ENCODE data around the gene TCF12.

TCF12 gene

DNA sequence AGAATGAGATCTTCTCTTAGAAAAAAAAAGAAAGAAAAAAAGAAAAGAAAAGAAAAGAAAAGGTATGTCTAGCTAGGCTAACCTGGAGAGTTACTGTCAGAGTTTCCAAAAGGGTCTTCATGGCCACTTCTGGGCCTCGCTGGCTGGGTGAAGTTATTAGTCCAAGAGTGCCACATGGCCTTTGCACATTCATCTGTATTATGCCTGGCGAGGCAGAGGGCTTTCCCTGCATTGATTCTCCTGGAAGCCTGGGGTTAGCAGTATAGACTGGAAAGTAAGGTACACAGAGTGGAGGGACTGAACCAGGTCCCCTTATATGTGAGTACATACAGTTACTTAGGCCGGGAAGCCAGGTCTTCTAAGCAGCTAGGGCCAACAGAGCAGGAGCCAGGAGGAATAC, 403.0 kb downstream of the TCF12 start:
- H3K4me3 Mint-ChIP-seq: no peak overlapping the region
- H3K4me1 Mint-ChIP-seq: peaks cover 6% of the 10 kb centered on the region
- no peaks in the 10 kb centered on the region for H3K36me3 Mint-ChIP-seq
- H3K9me3 Mint-ChIP-seq: no peaks in the 10 kb centered on the region
- H3K27ac Mint-ChIP-seq: no peak overlapping the region
- ATAC-seq (no peak), DNase-seq (ENCODE audit: low spot score in 2 of 2) (no peak)

DNA sequence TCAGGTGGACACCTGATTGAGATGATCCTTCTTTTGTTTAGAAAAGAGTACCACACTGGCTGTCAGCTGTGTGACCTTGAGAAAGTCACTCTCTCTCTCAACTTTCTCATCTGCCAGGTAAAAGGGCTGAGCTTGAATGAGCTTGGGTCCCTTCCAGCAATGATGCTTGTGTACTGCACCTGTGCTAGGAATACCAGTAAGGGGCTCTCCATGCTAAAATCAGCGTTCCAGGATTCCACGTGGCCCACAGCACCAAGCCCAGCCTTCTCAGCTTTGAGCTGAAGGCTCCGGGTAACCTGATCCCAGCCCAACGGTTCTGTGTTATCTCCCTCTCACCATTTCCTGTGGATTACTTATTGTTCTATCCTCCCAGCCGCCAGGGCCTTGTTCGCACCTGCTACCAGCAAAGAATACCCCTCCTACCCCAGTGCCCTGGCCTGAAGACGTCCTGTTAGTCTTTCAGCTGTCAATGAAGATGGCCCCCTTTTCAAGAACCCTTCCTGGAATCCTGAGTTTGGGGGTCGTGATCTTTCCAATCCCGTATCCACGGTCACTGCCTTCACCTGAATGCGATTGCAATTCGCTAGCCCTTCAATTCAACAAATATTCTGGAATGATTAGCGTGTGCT, 403.6 kb downstream of the TCF12 start:
- DNase-seq (ENCODE audit: low spot score in 2 of 2) (no peak), ATAC-seq (no peak)
- no peaks in the 10 kb centered on the region for H3K36me3 Mint-ChIP-seq
- H3K9me3 Mint-ChIP-seq: no peaks in the 10 kb centered on the region
- H3K4me3 Mint-ChIP-seq: no peak overlapping the region
- H3K4me1 Mint-ChIP-seq: peaks cover 6% of the 10 kb centered on the region
- H3K27ac Mint-ChIP-seq: no peak overlapping the region

- Mint-ChIP-seq H3K9me3 (no peaks in the 10 kb centered on the region), H3K27ac (no peak overlapping the region), H3K36me3 (no peaks in the 10 kb centered on the region), H3K4me3 (no peak overlapping the region), H3K4me1 (peaks cover 6% of the 10 kb centered on the region)
- no peak for ATAC-seq
- no peak for DNase-seq (ENCODE audit: low spot score in 2 of 2)
These were observed 404.3 kb downstream of the TCF12 start for GRCh38 chr15:57322602-57323250.

DNA sequence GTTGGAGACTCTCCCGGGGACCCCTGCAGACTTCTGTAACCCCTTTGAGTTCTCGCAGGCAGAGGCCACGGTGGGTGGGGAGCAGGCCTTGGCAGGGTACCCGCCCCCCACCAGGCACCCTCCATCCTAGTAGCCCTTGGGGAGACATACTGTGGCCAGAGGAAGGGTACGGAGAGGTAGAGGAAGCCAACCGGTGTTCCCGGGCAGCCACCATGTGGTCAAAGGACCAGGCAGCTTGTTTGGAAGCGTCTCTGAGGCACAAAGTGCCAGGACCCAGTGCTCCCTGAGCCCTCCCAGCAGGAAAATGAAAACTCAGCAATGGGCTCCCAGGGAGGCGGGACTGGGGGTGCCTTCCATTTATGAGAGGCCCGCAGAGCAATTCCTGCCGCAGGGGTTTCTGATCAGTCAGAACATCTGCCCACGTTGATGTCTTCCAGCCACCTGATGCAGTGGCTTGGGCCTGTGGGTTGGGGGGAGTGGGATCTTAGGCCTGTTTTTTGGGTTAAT, 404.9 kb downstream of the TCF12 start:
- H3K4me3 Mint-ChIP-seq: no peak overlapping the region
- no peaks in the 10 kb centered on the region for H3K9me3 Mint-ChIP-seq
- H3K27ac Mint-ChIP-seq: no peak overlapping the region
- no peaks in the 10 kb centered on the region for H3K36me3 Mint-ChIP-seq
- peaks cover 6% of the 10 kb centered on the region for H3K4me1 Mint-ChIP-seq
- DNase-seq (ENCODE audit: low spot score in 2 of 2) (no peak), ATAC-seq (no peak)

- H3K36me3 Mint-ChIP-seq: no peaks in the 10 kb centered on the region
- DNase-seq (ENCODE audit: low spot score in 2 of 2) (no peak), ATAC-seq (peak; percentile 29)
- H3K27ac Mint-ChIP-seq: no peak overlapping the region
- H3K4me1 Mint-ChIP-seq: peaks cover 6% of the 10 kb centered on the region
- H3K4me3 Mint-ChIP-seq: no peak overlapping the region
- no peaks in the 10 kb centered on the region for H3K9me3 Mint-ChIP-seq
These were observed 405.6 kb downstream of the TCF12 start for GRCh38 chr15:57323806-57324589.

DNA sequence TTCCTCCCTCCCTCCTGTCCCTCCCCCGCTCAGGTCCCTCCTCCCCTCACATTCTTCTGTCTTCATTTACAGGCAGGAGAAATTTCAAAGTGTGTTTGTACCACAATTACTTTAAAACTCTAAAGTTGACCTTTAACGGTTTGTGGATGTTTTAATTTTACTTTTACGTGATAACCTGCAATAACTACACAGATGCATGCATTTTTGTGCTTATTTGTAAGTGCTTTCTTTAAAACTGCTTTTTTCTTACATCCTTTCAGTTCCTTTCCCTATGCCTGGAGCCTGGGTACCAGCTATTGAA, 406.1 kb downstream of the TCF12 start:
- Mint-ChIP-seq H3K36me3 (no peaks in the 10 kb centered on the region), H3K4me3 (no peak overlapping the region), H3K4me1 (peaks cover 7% of the 10 kb centered on the region), H3K9me3 (no peaks in the 10 kb centered on the region), H3K27ac (no peak overlapping the region)
- no peak for ATAC-seq
- no peak for DNase-seq (ENCODE audit: low spot score in 2 of 2)

DNA sequence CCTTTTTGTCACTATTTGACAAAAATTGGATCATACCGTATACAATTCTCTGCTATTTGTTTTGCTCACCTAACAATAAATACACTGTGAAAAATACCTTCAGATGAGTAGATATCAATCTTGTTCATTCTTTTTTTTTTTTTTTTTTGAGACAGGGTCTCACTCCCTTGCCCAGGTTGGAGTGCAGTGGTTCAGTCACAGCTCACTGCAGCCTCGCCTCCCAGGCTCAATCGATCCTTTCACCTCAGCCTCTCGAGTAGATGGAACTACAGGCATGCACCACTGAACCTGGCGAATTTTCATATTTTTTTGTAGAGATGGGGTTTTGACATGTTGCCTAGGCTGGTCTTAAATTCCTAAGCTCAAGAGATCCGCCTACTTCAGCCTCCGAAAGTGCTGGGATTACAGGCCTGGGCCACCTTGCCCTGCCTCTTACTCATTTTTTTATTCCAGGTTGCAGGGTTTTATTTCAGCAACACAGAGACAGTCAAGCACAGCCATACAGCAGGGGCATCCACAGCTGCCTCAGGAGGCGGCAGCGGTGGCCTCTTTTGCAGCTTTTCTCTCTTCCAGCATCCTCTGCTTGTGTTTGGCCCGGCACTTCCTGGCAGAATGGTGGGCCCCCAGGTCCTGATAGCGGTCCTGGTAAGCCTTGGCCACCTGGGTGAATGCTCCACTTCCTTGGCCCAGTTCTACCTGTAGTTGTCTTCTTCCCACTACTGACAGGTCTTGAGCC, 406.7 kb downstream of the TCF12 start:
- H3K36me3 Mint-ChIP-seq: no peaks in the 10 kb centered on the region
- ATAC-seq (no peak), DNase-seq (ENCODE audit: low spot score in 2 of 2) (no peak)
- no peaks in the 10 kb centered on the region for H3K9me3 Mint-ChIP-seq
- H3K27ac Mint-ChIP-seq: no peak overlapping the region
- H3K4me1 Mint-ChIP-seq: peaks cover 13% of the 10 kb centered on the region
- H3K4me3 Mint-ChIP-seq: no peak overlapping the region

DNA sequence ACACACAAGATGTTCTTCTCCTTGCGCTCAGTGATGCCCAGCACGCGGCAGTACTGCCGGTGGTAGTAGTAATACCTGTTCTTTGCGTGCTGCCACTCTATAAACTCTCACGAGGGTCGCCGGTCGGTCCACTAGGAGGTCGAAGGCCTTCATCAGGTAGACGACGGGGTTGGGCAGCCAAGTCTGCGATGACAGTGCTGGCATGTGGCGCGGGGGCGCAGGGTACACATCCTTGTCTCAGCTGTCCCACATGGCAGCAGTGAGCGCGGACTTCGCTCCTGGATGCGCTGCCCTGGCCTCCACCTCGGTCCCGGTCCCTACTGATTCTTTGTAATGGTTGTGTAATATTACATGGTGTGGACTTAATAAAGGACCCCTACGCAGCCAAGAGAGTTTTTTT, 407.8 kb downstream of the TCF12 start:
- ATAC-seq: no peak
- Mint-ChIP-seq H3K9me3 (no peaks in the 10 kb centered on the region), H3K36me3 (no peaks in the 10 kb centered on the region), H3K4me3 (no peak overlapping the region), H3K27ac (no peak overlapping the region), H3K4me1 (peaks cover 18% of the 10 kb centered on the region)
- DNase-seq (ENCODE audit: low spot score in 2 of 2): no peak

GRCh38 chr15:57327985-57328471, 409.6 kb downstream of the TCF12 start:
- no peak overlapping the region for H3K4me3 Mint-ChIP-seq
- H3K9me3 Mint-ChIP-seq: no peaks in the 10 kb centered on the region
- H3K27ac Mint-ChIP-seq: no peak overlapping the region
- DNase-seq (ENCODE audit: low spot score in 2 of 2) (no peak), ATAC-seq (no peak)
- H3K4me1 Mint-ChIP-seq: peaks cover 18% of the 10 kb centered on the region
- no peaks in the 10 kb centered on the region for H3K36me3 Mint-ChIP-seq

GRCh38 chr15:57328479-57328878, 410.0 kb downstream of the TCF12 start:
- no peak for ATAC-seq
- H3K36me3 Mint-ChIP-seq: no peaks in the 10 kb centered on the region
- H3K27ac Mint-ChIP-seq: no peak overlapping the region
- DNase-seq (ENCODE audit: low spot score in 2 of 2): no peak
- peaks cover 18% of the 10 kb centered on the region for H3K4me1 Mint-ChIP-seq
- no peak overlapping the region for H3K4me3 Mint-ChIP-seq
- no peaks in the 10 kb centered on the region for H3K9me3 Mint-ChIP-seq

- Mint-ChIP-seq H3K27ac (no peak overlapping the region), H3K4me1 (peaks cover 14% of the 10 kb centered on the region)
These were observed 410.5 kb downstream of the TCF12 start for GRCh38 chr15:57328897-57329296.

GRCh38 chr15:57329582-57330367, 411.3 kb downstream of the TCF12 start:
- ATAC-seq (peak; percentile 46), DNase-seq (ENCODE audit: low spot score in 2 of 2) (no peak)
- Mint-ChIP-seq H3K4me3 (no peak overlapping the region), H3K9me3 (no peaks in the 10 kb centered on the region), H3K36me3 (no peaks in the 10 kb centered on the region), H3K27ac (no peak overlapping the region), H3K4me1 (peaks cover 12% of the 10 kb centered on the region)

More at GRCh38 chr15:57328897-57329296, 410.5 kb downstream of the TCF12 start:
- H3K36me3 Mint-ChIP-seq: no peaks in the 10 kb centered on the region
- no peaks in the 10 kb centered on the region for H3K9me3 Mint-ChIP-seq
- ATAC-seq: no peak
- H3K4me3 Mint-ChIP-seq: no peak overlapping the region
- DNase-seq (ENCODE audit: low spot score in 2 of 2): no peak

DNA sequence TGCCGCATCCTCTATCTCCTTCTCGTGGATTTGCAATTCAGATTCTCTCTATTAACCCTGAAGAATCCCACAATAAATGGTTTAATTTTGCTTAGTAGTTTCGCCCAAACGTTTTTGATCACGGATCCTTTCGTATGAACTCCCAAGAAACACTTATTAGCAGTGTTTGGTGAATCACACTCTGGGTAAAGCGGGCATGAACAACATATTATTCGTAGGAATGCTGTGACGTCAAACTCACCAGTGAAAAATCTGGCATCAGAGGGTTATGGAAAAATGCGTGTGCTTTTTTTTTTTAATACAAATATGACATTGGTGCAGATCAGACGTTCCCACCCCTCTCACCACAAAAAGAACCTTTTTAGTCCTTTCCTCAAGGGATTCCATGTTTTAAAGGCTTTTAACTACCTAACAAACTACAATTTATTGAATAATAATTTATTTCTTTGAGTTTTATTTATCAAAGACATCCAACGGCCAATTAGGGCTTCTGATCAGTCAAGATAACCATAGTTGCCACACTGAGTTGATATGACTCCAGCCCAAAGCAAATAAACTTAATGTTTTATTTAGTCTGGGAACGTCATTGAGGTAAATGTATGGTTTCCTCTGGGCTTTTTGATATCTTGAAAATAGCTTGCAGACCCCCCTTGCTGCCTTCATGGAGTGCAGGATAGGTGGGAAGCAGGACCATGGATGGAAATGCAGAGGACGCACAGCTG, 412.3 kb downstream of the TCF12 start:
- Mint-ChIP-seq H3K4me3 (no peak overlapping the region), H3K27ac (no peak overlapping the region), H3K4me1 (peaks cover 12% of the 10 kb centered on the region), H3K36me3 (no peaks in the 10 kb centered on the region), H3K9me3 (no peaks in the 10 kb centered on the region)
- DNase-seq (ENCODE audit: low spot score in 2 of 2) (no peak), ATAC-seq (no peak)

- Mint-ChIP-seq H3K4me3 (no peak overlapping the region), H3K4me1 (peaks cover 12% of the 10 kb centered on the region), H3K9me3 (no peaks in the 10 kb centered on the region), H3K27ac (no peak overlapping the region), H3K36me3 (no peaks in the 10 kb centered on the region)
- ATAC-seq: no peak
- no peak for DNase-seq (ENCODE audit: low spot score in 2 of 2)
These were observed 413.9 kb downstream of the TCF12 start for GRCh38 chr15:57332326-57332725.

Measured in stimulated activated effector memory CD8-positive, alpha-beta T cell treated with anti-CD3 and anti-CD28 coated beads, Interleukin-12 subunit alpha, Interleukin-12 subunit beta, amount 100 ng/mL, for 72 hours (primary cell).